UCSD-AML1 (cell line): ENCODE data around the gene VAV2.

Source experiments
- DNase-seq: peaks from one replicate; lab custom pipeline; 2025; ENCODE audit not compliant: unreplicated experiment; lab: John Stamatoyannopoulos, UW

Gene VAV2

GRCh38 chr9:133877967-133878366 lies 114.2 kb downstream of the VAV2 start:
- no peak for DNase-seq

GRCh38 chr9:133877327-133877726 lies 114.8 kb downstream of the VAV2 start:
- DNase-seq: no peak

- DNase-seq: no peak
Measured at GRCh38 chr9:133876836-133877235, 115.3 kb downstream of the VAV2 start.

DNA sequence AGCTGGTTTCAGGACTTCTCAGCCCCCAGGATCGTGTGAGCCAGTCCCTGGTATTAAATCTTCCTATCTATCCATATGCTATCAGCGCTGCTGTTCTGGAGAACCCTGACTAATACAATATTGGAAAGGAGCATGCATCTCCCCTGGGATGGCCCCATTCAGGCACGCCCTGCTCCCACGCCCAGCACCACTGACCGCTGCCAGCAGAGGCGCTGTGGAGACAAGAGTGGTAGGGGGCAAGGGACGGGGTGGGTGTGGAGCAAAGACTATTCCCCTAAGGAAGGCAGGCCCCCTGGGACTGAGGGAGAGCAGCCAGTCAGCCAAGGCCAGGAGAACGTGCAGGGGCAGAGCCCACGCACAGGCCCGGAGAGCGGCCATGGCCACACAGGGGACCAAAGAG lies 116.0 kb downstream of the VAV2 start:
- DNase-seq: no peak

- no peak for DNase-seq
Measured at GRCh38 chr9:133875131-133875530, 117.0 kb downstream of the VAV2 start.

DNA sequence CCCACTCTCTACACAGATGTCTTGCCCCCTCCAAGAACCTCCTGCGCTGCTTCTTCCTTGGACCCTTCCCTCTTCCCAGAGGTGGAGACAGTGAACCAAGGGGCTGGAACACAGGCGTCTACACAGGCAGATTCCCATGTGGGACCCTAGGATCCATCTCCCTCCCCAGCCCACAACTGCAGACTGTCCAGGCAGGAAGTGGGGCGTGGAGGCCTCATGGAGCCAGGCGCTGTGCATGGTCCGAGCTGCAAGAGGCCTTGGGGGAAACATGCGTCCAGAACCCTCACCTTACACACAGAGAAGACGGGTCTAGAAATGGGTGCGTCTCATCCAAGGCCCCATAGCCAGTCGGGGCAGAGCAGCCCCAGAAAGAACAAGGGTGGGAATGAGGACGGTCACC lies 117.5 kb downstream of the VAV2 start:
- DNase-seq: no peak

GRCh38 chr9:133874060-133874657 lies 118.0 kb downstream of the VAV2 start:
- DNase-seq: no peak

- DNase-seq: no peak
Measured at GRCh38 chr9:133873461-133873891, 118.6 kb downstream of the VAV2 start.

DNA sequence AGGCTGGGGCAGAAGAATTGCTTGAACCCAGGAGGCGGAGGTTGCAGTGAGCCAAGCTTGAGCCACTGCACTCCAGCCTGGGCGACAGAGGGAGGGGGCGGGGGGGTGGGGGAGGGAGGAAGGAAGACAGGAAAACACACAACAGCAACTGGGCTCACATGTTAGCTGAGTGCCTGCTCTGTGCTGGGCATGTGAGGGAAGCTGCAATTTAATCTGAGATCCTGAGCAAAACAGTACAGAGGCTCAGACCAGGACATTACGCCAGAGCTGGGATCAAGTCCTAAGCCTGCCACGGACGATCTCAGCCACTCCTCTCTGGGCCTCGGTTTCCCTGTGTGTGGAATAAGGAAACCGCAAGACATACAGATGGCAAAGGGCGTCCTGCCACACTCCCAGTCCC lies 119.1 kb downstream of the VAV2 start:
- DNase-seq: no peak

DNA sequence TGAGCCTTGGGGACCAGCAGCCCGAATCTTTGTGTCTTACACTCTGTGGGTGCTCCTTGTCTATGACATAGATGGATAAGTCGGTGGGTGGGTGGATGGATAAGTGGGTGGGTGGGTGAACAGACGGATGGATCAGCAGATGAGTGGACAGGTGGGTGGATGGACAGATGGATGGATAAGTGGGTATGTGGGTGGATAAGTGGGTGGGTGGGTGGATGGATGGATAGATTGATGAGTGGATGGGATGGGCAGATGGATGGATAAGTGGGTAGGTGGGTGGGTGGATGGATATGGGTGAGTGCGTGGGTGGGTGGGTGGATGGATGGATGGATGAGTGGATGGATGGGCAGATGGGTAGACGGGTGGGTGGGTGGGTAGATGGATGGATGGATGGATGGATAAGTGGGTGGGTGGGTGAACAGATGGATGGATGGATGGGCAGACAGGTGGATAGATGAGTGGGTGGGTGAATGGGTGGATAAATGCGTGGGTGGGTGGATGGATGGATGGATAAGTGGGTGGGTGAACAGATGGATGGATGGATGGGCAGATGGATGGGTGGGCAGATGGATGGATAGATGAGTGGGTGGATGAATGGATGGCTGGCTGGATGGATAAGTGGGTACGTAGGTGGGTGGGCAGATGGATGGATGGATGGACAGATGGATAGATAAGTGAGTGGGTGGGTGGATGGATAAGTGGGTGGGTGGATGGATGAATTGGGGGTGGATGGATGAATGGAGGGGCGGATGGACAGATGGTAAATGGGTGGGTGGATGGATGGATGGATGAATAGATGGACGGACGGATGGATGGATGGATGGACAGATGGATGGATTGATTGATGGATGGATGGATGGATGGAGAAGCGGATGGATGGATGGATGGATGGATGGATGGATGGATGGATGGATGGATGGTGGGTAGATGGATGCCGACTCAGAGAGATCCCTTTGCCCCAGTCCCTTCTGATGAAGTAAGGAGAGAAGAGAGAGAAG lies 121.2 kb downstream of the VAV2 start:
- DNase-seq: no peak

DNA sequence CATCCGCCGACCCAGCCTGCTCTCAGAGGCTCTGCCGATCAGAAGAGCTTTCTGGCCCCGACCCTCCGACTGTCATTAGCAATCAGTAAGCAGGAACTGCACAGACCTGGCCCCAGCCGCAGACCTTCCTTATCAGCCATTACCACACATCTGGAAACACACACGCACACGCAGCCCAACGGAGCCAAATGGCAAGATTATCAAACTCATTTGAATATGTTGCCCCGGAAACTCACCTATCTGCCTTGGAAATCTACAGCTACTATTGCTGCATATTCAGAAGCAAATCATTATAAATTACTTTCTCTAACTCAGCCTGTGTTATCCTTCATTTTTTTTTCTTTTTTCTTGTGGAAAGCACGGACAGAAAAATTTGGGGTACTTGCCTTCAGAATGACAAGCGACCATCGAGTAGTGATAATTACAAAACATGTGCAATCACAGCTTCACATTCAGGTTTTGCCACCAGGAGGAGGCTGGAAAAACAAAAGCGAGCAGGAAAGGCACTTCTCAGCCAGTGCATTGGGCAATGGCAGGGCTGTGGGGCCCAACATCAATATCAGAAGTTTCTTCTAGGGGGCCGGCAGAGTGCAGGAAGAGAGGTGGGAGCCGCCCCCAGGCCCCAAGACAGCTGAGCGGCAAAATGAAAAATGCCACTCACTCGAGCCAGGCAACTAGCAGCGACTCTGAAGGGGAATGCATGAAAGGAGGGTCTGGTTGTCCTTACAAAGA lies 122.3 kb downstream of the VAV2 start:
- peak; percentile 64 for DNase-seq

DNA sequence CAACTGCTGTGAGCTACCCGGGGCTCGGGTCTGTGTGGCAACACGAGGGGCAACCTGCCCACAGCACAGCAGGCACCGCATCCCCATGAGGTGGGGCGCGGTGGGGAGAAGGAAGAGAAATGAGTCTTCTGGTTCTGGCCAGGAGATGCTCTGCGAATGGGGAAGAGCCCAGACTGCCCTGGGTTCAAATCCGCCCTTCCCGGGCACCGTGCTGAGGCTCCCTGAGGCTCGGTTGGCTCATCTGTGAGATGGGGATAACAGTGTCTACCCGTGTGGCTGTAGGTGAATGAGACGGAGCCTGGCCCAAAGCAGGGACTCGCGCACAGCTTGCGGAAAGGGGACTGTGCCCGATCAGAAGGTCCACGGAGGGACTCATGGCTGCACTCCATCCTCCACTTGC lies 123.9 kb downstream of the VAV2 start:
- no peak for DNase-seq

DNA sequence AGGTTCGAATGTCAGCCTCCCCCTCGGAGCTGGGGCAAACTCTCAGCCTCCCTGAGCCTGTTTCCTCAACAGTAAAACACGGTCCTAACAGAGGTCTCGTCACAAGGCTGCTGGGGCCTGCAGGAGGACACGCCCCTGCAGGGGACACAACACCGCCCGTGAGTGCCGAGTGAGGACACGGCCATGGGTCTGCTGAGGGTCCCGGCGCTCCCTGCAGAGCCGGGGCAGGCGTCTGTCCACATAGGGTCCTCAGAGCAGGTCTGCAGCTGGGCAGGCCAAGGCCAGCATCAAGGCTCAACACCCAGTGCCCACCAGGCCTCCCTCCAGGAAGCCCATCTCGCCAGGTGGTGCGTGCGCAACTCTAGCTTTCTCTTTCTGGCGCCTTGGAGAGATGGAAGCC lies 125.2 kb downstream of the VAV2 start:
- DNase-seq: no peak

- no peak for DNase-seq
Measured at GRCh38 chr9:133864011-133864410, 128.1 kb downstream of the VAV2 start.

DNA sequence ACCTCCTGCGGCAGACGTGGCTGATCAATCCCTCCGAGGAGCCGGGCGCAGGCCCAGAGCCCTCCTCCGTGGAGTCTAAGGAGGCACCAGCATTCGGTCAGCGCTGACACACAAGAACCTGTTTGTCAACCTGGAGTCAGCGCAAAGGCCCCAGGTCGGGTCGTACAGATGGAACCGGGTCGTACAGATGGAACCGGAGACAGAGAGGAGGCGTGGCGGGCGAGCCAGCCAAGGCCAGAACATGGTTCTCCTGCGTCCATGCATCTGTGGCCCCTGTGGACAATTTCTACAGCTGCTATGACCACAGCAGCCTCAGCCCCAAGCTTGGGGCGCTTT lies 128.9 kb downstream of the VAV2 start:
- DNase-seq: no peak

GRCh38 chr9:133862585-133863256 lies 129.4 kb downstream of the VAV2 start:
- DNase-seq: peak; percentile 74

GRCh38 chr9:133861692-133862091 lies 130.4 kb downstream of the VAV2 start:
- no peak for DNase-seq

- no peak for DNase-seq
Measured at GRCh38 chr9:133861086-133861485, 131.0 kb downstream of the VAV2 start.

DNA sequence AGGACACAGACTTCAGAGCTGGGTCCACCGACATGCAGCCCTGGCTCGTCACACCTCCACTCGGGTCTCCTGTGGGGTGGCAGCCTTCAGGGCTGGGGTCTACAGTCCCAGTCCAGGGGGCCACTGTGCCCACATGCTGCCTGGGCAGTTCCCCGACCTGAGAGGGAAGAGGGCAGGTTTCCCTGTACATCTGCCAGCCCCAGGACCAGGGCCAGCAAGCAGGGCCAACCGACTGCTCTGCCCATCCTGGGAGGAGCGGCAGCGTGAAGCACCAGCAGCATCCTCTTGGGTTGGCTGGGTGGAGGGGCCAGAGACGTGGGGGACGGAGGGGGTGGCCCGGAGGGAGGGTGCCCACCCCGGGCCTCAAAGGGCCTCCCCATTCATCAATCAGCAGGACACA lies 133.4 kb downstream of the VAV2 start:
- no peak for DNase-seq

DNA sequence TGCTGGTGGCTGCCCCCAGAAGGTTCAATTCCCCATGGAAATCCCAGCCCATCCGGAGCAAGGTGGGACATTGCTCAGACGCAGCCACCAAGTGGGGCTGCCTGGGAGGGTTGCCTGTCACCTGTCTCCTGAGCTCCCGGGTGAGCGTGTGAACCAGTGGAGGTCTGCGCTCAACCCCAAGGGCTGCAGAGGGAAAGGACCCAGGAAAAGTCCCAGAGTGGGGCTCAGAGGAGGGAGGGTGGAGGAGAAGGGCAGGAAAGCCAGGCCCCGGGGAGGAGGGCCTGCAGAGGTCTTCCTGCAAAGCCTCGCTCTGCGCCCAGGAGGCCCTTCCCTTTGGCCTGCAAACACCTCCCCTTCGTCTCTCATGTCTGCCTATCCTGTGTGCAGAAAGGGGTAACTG lies 134.5 kb downstream of the VAV2 start:
- no peak for DNase-seq

GRCh38 chr9:133856798-133857197 lies 135.3 kb downstream of the VAV2 start:
- no peak for DNase-seq
